DMS 273 treated with DMSO at 0.1 percent for 48 hours (cell line): ENCODE data around the gene CAMTA1.
"Not testable (repeated sequence)": the region's sequence is repeated elsewhere in the genome, so short reads cannot be mapped to it uniquely, and the experiment has no call there.

ENCODE experiments used
- DNase-seq: peaks from one replicate; lab custom pipeline; 2025; lab: John Stamatoyannopoulos, UW

Gene CAMTA1

GRCh38 chr1:7372477-7373120, 587.3 kb downstream of the CAMTA1 start:
- no peak for DNase-seq

DNA sequence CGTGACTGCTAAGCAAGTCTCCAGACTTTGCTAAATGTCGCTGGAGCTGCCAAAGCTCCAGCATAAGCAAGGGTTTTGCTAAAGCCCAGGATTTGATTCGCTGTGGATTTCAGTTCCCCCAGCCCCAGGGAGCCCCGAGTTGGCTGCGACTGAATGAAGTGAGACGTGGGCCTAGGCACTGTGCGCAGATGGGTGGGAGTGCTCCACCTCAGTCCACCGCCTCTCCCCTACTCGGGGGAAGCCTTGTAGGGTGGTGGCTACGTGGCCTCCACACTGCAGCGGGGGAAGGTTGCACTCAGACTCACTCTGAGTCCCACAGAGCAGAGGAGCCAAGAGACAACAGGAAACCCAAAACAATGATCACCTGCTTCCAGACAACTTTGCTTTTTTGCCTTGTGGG, 588.0 kb downstream of the CAMTA1 start:
- no peak for DNase-seq

DNA sequence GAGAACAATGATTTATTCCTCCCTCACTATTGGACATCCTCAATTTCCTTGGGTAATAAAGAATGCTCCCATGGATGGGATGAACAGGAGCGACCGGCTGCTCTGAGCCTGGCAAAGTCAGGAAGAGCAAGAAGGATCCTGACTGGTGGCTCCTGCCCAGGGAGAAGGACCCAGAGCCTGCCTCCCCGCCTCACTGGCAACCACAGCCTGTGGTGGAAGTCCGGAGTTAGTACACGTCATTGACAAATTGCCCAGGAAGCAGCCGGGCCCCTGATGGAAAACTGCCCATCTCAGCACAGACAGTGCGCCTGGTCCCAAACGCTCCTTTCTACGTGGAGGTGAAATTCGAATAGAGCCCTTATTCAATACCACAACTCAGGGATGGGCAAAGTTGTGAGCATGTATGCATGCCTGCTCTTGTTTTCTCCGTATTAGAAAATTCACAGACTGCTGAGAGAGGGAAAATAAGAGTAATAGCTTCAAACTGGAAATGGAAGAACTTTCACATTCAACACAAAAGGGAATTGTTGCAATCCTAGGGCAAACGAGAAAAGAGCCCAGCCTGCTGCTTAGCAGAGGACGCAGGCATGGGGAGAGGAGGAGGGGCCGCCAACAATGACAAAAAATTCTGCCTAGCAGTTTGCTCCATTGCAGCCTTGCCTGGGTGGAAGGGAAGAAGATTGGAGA, 588.8 kb downstream of the CAMTA1 start:
- DNase-seq: no peak

DNA sequence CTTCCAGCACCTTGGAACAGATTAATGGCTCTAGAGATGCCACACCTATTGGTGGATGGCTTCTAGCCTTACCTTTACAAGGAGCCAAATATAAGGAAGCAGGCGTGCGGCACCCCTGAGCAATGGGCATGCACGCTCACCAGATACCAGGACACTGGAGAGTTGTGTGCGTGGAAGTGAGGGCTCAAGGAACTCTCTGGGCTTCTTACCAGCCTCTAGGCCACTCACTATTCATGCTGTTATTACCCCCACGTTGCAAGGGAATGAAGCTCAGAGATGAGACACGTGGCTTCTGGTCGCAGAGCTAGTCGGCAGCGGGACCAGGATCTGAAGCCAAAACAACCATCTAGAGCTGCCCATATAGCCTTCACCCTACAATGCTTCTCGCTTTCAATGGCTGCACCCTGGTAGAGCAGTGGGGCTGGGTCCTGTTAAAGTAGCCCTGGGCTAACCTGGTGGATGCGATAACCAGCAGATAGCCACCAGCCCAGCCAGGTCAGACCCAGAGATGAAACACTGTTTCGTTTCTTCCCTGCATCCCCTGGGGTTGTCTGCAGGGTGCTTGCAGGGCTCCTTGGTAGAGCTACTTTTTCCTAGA, 589.4 kb downstream of the CAMTA1 start:
- DNase-seq: no peak

GRCh38 chr1:7375329-7375728, 590.1 kb downstream of the CAMTA1 start:
- no peak for DNase-seq

DNA sequence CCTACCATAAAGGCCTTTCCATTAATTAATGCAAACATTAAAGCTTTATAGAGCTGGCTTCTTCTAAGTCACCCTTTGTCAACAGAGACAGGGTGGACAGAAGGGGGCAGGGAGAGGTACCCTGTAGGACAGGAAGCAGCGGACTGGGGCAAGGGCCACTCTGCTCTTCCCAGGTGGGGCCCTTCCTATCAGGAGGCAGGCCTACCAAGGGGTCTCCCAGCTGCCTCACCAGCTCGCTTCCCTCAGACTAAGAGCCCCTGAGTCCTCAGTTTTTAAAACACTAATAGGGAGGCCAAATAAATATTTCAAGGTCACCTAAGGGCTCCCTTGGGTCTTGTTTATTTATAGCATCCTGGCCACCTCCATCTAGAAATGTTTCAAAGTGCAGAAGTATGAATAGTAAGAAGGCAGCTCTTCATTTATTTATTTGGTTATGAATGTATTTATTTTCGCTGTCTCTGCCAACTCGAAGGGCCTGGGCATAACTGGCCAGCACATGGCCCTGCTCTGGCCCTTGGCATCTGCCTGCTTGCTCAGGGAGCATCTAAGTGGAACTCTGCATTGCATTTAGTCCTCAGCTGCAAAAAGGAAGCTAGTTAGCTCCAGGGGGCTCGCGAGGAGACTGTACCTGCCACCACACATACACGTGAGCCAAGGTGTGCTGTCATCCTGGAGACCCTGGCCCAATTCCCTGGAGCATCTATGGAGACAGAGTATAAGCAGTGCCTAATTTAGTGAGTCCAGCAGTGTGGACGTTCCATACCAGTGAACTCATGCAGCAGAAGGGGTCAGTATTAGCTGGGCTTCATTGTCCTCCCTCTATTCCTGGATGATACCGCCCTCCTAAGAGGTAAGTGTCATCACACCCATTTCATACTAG, 590.8 kb downstream of the CAMTA1 start:
- DNase-seq: no peak

DNA sequence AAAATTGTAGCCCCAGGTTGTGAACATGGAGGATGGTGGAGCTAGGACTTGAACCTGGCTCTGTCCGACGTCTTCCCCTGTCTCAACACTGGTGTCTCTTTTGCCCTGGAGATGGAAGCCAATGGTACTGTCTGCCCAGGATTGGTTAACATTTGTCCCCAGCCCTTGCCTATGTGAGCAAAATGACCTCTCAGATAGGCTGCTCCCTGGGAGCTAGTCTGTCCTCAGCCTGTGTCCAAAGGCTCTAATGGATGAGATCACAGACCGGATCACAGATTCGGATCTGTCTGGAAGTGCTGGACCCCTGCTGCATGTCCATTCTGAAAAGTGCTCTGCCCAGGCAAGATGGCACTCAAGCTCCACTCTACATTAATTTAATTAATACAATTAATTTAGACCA, 591.4 kb downstream of the CAMTA1 start:
- no peak for DNase-seq

DNA sequence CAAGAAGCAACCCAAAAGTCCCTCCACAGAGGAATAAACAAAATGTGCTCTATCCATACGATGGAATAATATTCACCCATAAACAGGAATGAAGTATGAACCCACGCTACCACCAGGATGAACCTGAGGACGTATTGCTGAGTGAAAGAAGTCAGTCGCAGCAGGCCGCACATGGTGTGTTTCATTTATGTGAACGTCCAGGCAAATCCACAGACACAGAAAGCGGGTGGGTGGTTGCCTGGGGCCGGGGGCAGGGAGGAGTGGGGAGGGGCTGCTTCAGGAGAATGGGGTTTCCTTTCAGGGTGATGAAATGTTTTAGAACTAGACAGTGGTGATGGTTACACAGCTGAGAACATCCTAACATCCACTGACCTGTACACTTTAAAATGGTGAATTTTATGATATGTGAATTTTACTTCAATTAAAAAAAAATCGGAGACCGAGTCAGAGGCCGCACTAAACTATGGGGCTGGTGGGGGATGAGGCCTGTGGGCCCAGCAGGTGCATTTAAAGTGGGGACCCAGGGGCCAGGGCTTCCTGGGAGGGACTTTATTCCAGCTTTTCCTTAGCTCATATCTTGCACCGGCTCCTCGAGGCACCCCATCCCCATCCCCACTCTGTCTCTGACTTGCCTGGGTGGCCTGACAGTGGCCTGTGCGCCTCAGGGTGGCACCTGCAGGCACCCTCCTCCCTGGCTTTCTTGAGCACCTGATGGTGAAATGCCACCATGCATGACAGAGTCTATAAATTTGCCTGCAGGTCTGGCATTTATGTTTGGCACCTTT, 593.3 kb downstream of the CAMTA1 start:
- no peak for DNase-seq

- DNase-seq: no peak
Observed at GRCh38 chr1:7379441-7379971, 594.3 kb downstream of the CAMTA1 start.

- not testable (repeated sequence) for DNase-seq
Observed at GRCh38 chr1:7380068-7380467, 594.8 kb downstream of the CAMTA1 start.

DNA sequence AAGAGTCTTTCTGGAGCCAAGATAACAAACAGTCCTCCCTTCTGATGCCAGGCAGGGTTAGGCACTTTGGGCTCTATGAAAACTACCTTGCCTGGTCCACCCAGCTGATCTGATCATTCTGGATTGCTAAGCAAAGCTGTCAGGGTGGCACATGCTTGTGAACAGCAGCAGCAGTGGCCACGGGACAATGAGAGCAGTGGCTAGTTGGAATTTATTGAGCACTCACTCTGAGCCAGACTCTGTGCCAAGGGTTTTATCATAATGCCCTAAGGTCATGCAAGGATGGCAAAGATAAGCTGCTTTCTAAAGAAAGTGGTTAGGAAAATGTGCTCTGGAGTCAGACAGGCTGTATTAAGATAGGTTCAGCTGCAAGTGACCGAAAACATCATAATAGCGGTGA, 595.5 kb downstream of the CAMTA1 start:
- no peak for DNase-seq

- not testable (repeated sequence) for DNase-seq
Observed at GRCh38 chr1:7381729-7382128, 596.5 kb downstream of the CAMTA1 start.

DNA sequence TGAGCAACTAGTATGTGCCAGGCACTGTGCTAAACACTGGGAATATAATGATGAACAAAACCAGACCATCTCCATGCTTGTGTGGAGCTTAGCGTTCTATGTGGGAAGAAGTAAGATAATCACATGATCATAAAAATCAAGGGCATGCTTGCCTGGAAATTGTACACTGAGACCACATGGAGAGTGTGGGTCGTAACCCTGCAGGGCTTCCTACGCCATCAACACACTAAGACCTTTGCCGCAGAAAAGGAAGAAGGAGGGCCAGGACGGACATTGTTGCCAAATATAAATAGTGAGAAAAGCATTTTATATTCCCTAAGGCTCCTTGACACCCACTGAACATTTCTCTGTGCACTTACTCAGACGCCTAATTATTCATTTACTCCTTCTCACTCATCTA, 597.7 kb downstream of the CAMTA1 start:
- no peak for DNase-seq

- DNase-seq: no peak
Observed at GRCh38 chr1:7383671-7384520, 598.6 kb downstream of the CAMTA1 start.

DNA sequence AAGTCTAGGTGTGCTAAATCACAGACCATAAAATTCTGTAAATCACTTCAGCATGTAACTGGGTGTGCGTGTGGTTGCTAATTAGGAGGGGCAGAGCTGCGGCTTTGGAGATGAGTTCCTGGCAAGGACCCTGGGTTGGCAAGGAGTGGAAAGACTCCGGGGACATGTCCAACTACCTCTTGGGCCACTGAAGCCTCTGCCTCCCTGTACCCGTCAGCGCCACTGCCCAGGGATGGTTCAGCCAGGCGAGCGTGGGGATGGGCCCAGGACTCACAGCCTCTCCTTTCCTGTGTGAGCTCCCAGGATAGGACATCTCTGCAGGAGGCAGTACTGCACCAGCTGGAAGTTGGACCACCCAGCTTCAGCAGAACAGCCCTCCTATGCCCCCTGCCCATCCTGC, 599.4 kb downstream of the CAMTA1 start:
- DNase-seq: no peak

DNA sequence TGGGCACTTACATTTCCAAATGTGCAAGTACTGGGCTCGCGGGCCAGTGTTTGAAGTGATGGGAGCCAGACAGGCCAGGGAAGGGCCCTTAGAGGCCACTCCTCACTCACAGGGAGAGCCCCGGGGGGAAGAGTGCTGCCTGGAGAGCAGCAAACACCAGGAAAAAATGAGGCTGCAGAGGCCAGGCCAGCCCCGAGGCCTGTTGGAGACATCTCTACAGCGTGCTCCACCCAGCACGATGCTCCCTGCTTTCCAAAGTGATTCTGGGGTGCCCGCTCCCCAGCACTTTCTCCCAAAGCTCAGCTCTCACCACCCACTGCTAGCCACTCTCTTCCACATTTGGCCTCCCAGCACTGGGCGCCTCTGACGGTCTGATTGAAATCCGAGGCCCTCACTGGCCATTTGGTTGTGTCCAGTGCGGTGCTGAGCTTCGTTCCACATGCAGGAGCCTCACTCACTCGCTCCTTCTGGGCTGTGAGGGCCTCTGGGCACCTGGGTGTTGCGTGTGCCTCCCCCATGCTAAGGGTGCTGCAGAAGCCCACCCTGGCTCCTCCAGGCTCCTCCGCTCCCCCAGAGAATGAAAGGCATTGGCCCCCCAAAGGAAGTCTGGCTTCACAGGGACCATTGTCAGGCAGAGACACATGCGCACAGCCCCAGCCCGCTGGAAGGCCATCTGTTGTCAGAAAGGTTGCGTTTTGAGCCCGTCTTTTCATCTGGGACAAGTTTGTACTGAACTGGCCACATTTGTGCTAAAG, 600.4 kb downstream of the CAMTA1 start:
- DNase-seq: no peak

- DNase-seq: no peak
Observed at GRCh38 chr1:7386226-7387052, 601.2 kb downstream of the CAMTA1 start.

DNA sequence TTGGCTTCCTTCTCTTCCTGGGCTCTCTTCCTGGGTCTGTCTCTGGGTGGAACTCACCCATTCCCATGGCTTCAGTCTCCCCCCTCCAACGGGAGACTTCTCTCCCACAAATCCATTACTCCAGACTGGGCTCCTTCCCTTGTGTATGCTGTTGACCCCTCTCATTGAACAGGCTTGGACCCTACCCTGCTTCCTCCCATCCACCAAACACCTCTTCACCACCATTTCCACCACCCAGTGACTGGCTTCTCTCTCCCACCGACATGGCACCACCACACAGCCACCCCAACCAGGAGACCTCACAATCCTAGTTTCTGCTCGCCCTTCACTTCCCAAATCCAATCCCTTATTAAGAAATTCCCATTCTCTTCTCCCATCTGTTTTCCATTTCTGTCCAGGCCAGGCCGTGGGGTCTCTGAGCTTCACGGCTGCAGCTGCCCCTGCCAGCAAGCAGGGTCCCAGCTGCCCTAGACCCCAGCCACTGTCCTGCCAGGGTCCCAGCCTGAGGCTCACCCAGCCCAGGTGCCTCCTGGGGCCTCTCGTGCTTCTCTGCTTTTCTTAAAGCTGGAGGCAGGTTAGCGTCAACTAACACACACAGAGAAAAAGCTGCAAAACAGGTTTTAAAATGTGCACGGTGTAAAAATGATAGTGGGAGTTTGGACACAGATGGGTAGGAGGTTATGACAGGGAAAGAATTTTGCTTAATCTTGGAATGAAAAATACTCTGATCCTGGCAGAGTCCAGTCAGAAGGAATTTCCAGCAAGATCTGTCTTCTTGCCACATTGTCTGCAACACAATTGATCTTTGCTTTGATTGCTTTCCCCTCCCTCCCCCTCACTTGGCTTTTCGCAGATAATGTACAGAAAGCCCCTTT, 602.0 kb downstream of the CAMTA1 start:
- DNase-seq: no peak
